ENCODE results near the gene MISP3. TPM values are rescaled to one million over a fixed set of nuclear protein-coding genes. Genes with fewer than 3 reads are reported as not detected.

Gene MISP3
- total RNA-seq, 1 experiment from 2014 or later = 3.2 TPM

DNA sequence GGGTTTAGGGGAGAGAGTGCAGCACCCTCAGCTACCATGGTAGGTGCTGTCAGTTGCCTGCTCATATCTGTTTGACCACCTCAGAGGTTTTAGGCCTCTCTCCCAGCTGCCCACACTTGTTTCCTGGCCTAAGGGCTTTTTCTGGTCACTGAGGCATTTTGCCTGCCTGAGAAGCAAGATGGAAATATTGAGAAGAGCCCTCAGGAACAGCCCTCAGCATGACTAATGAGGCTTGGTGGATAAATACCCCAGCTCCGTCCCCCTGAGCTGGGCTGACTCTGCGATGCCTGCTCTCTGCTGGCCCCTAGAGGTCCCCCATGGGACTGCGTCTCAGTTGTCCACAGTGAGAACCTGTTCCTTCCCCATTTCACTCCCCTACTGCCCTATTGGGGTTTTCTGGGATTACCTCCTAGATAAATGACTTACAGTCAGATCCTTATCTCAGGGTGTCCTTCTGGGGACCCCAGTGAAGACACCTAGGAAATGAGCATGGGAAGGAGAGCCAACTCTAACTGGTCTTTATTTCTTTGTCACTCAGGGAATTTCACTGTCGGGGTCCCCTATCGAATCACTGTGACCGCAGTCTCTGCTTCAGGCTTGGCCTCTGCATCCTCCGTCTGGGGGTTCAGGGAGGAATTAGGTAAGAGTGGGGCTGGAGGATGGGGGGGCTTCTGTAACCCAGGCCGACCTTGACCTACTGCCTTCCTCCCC is 24.0 kb upstream of the MISP3 start (continued):
- TF ChIP-seq, protein P1, sequence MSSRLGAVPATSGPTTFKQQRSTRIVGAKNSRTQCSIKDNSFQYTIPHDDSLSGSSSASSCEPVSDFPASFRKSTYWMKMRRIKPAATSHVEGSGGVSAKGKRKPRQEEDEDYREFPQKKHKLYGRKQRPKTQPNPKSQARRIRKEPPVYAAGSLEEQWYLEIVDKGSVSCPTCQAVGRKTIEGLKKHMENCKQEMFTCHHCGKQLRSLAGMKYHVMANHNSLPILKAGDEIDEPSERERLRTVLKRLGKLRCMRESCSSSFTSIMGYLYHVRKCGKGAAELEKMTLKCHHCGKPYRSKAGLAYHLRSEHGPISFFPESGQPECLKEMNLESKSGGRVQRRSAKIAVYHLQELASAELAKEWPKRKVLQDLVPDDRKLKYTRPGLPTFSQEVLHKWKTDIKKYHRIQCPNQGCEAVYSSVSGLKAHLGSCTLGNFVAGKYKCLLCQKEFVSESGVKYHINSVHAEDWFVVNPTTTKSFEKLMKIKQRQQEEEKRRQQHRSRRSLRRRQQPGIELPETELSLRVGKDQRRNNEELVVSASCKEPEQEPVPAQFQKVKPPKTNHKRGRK (CRISPR knock-in tag; IDR thresholded peaks at IDR 0.05; ENCODE audit: borderline replicate concordance) = no peak

DNA sequence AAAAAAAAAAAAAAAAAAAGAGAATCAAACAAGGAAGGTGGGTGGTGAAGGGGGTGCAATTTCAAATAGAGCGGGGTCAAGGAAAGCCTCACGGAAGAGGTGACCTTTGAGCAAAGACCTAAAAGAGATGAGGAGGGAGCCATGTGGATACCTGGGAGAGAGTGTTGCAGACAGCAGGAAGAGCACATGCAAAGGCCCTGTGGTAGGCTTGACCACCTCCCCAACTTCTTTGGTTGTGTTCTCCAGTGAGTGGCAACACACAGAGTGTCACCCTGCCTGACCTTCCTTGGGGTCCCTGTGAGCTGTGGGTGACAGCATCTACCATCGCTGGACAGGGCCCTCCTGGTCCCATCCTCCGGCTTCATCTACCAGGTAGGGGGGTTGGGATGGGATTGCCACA is 22.1 kb upstream of the MISP3 start:
- no peak overlapping the region for H3K27ac Mint-ChIP-seq
- H3K36me3 Mint-ChIP-seq = peaks cover 10% of the 10 kb centered on the region
- H3K4me3 Mint-ChIP-seq = no peak overlapping the region
- DNase-seq (ENCODE audit: low spot score) = no peak
- POLR2A ChIA-PET = interaction anchor here (0.6 kb wide), 1 partner anchor 11 kb away, joined by 3 read pairs; no protein-coding TSS in a partner anchor
- ATAC-seq = no peak
- H3K9me3 Mint-ChIP-seq = no peaks in the 10 kb centered on the region
- no peaks in the 10 kb centered on the region for H3K4me1 Mint-ChIP-seq
- TF ChIP-seq TEAD1 (CRISPR knock-in tag; IDR thresholded peaks at IDR 0.05) (no peak), GRHL2 (CRISPR knock-in tag; IDR thresholded peaks at IDR 0.05; ENCODE audit: insufficient replicate concordance, severe bottlenecking) (no peak), JAZF1 (CRISPR knock-in tag; IDR thresholded peaks at IDR 0.05) (no peak), EMX1 (CRISPR knock-in tag; IDR thresholded peaks at IDR 0.05) (no peak), CREM (CRISPR knock-in tag; IDR thresholded peaks at IDR 0.05) (no peak), ETV6 (CRISPR knock-in tag; IDR thresholded peaks at IDR 0.05) (no peak), CREB1 (CRISPR knock-in tag; IDR thresholded peaks at IDR 0.05) (no peak), MYBL2 (CRISPR knock-in tag; IDR thresholded peaks at IDR 0.05) (no peak)
- TF ChIP-seq, protein P2, sequence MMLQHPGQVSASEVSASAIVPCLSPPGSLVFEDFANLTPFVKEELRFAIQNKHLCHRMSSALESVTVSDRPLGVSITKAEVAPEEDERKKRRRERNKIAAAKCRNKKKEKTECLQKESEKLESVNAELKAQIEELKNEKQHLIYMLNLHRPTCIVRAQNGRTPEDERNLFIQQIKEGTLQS (CRISPR knock-in tag; conservative IDR thresholded peaks at IDR 0.05) = no peak
- TF ChIP-seq, protein P3, sequence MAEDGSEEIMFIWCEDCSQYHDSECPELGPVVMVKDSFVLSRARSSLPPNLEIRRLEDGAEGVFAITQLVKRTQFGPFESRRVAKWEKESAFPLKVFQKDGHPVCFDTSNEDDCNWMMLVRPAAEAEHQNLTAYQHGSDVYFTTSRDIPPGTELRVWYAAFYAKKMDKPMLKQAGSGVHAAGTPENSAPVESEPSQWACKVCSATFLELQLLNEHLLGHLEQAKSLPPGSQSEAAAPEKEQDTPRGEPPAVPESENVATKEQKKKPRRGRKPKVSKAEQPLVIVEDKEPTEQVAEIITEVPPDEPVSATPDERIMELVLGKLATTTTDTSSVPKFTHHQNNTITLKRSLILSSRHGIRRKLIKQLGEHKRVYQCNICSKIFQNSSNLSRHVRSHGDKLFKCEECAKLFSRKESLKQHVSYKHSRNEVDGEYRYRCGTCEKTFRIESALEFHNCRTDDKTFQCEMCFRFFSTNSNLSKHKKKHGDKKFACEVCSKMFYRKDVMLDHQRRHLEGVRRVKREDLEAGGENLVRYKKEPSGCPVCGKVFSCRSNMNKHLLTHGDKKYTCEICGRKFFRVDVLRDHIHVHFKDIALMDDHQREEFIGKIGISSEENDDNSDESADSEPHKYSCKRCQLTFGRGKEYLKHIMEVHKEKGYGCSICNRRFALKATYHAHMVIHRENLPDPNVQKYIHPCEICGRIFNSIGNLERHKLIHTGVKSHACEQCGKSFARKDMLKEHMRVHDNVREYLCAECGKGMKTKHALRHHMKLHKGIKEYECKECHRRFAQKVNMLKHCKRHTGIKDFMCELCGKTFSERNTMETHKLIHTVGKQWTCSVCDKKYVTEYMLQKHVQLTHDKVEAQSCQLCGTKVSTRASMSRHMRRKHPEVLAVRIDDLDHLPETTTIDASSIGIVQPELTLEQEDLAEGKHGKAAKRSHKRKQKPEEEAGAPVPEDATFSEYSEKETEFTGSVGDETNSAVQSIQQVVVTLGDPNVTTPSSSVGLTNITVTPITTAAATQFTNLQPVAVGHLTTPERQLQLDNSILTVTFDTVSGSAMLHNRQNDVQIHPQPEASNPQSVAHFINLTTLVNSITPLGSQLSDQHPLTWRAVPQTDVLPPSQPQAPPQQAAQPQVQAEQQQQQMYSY (CRISPR knock-in tag; IDR thresholded peaks at IDR 0.05) = no peak
- TF ChIP-seq, protein P1 (CRISPR knock-in tag; IDR thresholded peaks at IDR 0.05; ENCODE audit: borderline replicate concordance) = no peak
- TF ChIP-seq, protein P4, sequence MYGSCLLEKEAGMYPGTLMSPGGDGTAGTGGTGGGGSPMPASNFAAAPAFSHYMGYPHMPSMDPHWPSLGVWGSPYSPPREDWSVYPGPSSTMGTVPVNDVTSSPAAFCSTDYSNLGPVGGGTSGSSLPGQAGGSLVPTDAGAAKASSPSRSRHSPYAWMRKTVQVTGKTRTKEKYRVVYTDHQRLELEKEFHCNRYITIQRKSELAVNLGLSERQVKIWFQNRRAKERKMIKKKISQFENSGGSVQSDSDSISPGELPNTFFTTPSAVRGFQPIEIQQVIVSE (CRISPR knock-in tag; IDR thresholded peaks at IDR 0.05; ENCODE audit: borderline replicate concordance) = no peak
- TF ChIP-seq, protein P5, sequence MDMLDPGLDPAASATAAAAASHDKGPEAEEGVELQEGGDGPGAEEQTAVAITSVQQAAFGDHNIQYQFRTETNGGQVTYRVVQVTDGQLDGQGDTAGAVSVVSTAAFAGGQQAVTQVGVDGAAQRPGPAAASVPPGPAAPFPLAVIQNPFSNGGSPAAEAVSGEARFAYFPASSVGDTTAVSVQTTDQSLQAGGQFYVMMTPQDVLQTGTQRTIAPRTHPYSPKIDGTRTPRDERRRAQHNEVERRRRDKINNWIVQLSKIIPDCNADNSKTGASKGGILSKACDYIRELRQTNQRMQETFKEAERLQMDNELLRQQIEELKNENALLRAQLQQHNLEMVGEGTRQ (CRISPR knock-in tag; IDR thresholded peaks at IDR 0.05) = no peak
- CTCF ChIA-PET = interaction anchor here (0.7 to 11.1 kb wide), 4 partner anchors 9 to 29 kb away, joined by 3 to 187 read pairs (median 8); partner anchors contain the start of genes IL27RA, MISP3 and PALM3
- no peaks in the 10 kb centered on the region for H3K27me3 Mint-ChIP-seq (ENCODE audit: low read depth)
